Keratinocyte (primary cell): ENCODE data around the gene B4GALT2.

Source experiments
- CTCF ChIP-seq, 3 experiments: IDR thresholded peaks in 1 of 3; conservative IDR thresholded peaks in 1 of 3; optimal IDR thresholded peaks in 1 of 3; 2 replicates in 2 of 3; 3 replicates in 1 of 3; pipeline versions ENCODE3 to v1.5.1; 2011; ENCODE audit warnings: low read length in 3 of 3, mild to moderate bottlenecking in 3 of 3, moderate library complexity in 2 of 3, control low read depth in 1 of 3, inconsistent platforms in 1 of 3; ENCODE audit not compliant: insufficient read depth in 2 of 3; ENCODE audit errors: extremely low read depth in 1 of 3
- EZH2 ChIP-seq: IDR thresholded peaks from one replicate; pipeline ENCODE4 v1.6.1; 2012; ENCODE audit warnings: inconsistent platforms, mild to moderate bottlenecking, low read length, moderate library complexity

DNA sequence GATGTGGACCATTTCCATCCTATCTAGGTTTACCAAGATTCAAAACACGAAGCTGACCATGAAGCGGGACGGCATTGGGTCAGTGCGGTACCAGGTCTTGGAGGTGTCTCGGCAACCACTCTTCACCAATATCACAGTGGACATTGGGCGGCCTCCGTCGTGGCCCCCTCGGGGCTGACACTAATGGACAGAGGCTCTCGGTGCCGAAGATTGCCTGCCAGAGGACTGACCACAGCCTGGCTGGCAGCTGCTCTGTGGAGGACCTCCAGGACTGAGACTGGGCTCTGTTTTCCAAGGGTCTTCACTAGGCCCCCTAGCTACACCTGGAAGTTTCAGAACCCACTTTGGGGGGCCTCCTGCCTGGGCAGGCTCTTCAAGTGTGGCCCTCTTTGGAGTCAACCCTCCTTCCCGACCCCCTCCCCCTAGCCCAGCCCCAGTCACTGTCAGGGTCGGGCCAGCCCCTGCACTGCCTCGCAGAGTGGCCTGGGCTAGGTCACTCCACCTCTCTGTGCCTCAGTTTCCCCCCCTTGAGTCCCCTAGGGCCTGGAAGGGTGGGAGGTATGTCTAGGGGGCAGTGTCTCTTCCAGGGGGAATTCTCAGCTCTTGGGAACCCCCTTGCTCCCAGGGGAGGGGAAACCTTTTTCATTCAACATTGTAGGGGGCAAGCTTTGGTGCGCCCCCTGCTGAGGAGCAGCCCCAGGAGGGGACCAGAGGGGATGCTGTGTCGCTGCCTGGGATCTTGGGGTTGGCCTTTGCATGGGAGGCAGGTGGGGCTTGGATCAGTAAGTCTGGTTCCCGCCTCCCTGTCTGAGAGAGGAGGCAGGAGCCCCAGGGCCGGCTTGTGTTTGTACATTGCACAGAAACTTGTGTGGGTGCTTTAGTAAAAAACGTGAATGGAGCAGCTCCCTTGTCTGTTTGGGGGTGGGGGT is 11.5 kb downstream of the B4GALT2 start:
- TF ChIP-seq CTCF (optimal IDR thresholded peaks at IDR 0.05 in 1 of 3, IDR thresholded peaks at IDR 0.05 in 1 of 3, conservative IDR thresholded peaks at IDR 0.05 in 1 of 3; ENCODE audit: extremely low read depth in 1 of 3, insufficient read depth in 2 of 3, low read length in 3 of 3): peak in 1 of 3 experiments; percentile 32
- TF ChIP-seq EZH2: no peak
